AG04449 (cell line): Measurements from ENCODE around the gene LARGE1.

ENCODE experiments used
- CTCF ChIA-PET: fragments of 350-600 bp; formaldehyde crosslinking; extraction: SDS; loops from one replicate; lab custom pipeline; 2021; ENCODE audit warnings: antibody characterized with exemption; lab: Yijun Ruan, JAX
- POLR2A ChIA-PET: fragments of 400-600, 350-600 bp; formaldehyde crosslinking; extraction: SDS; loops from one replicate; lab custom pipeline; 2020; ENCODE audit warnings: antibody characterized with exemption, inconsistent platforms; lab: Yijun Ruan, JAX
- DNase-seq: peaks from one replicate; pipeline ENCODE4 v3.0.0-alpha.2; 2010; ENCODE audit warnings: low read depth, low spot score
- H3K4me3 ChIP-seq: 2 replicates; pipeline ENCODE4 v1.5.1; 2011; ENCODE audit warnings: low read depth, mild to moderate bottlenecking, control low read depth, low read length
- CTCF ChIP-seq: IDR thresholded peaks from one replicate; pipeline ENCODE4 v1.5.1; 2011; ENCODE audit warnings: mild to moderate bottlenecking, moderate library complexity, low read length, control low read depth, inconsistent platforms; ENCODE audit not compliant: insufficient read depth; ENCODE audit errors: missing control alignments

The LARGE1 gene

GRCh38 chr22:33600113-33600512 lies 320.2 kb downstream of the LARGE1 start:
- POLR2A ChIA-PET = no interaction called here
- no peak overlapping the region for H3K4me3 ChIP-seq
- TF ChIP-seq CTCF = no peak
- no peak for DNase-seq
- CTCF ChIA-PET = interaction anchor here (0.9 to 1.8 kb wide), 2 partner anchors 8 to 22 kb away, joined by 3 to 4 read pairs; no protein-coding TSS in a partner anchor

- no peak for TF ChIP-seq CTCF
- H3K4me3 ChIP-seq = no peak overlapping the region
- ChIA-PET POLR2A (no interaction called here), CTCF (interaction anchor here (0.9 kb wide), 1 partner anchor 22 kb away, joined by 3 read pairs; no protein-coding TSS in a partner anchor)
- no peak for DNase-seq
Measured at GRCh38 chr22:33599596-33599995, 320.7 kb downstream of the LARGE1 start.

- H3K4me3 ChIP-seq = no peak overlapping the region
- TF ChIP-seq CTCF = no peak
- no peak for DNase-seq
- ChIA-PET CTCF (no interaction called here), POLR2A (no interaction called here)
Measured at GRCh38 chr22:33598821-33599220, 321.5 kb downstream of the LARGE1 start.

- TF ChIP-seq CTCF = no peak
- no peak overlapping the region for H3K4me3 ChIP-seq
- DNase-seq = no peak
- CTCF ChIA-PET = no interaction called here
- POLR2A ChIA-PET = no interaction called here
Measured at GRCh38 chr22:33597274-33597985, 322.8 kb downstream of the LARGE1 start.

GRCh38 chr22:33593818-33594217 lies 326.5 kb downstream of the LARGE1 start:
- no peak for DNase-seq
- TF ChIP-seq CTCF = no peak
- ChIA-PET CTCF (interaction anchor here (1.8 kb wide), 1 partner anchor 15 kb away, joined by 5 read pairs; no protein-coding TSS in a partner anchor), POLR2A (no interaction called here)
- no peak overlapping the region for H3K4me3 ChIP-seq

GRCh38 chr22:33591946-33592345 lies 328.3 kb downstream of the LARGE1 start:
- DNase-seq = no peak
- POLR2A ChIA-PET = no interaction called here
- CTCF ChIA-PET = interaction anchor here (0.9 to 1.2 kb wide), 3 partner anchors 9 to 289 kb away, joined by 3 to 5 read pairs (median 4); no protein-coding TSS in a partner anchor
- TF ChIP-seq CTCF = no peak
- no peak overlapping the region for H3K4me3 ChIP-seq
